Lung (tissue), 12 donors: ENCODE results near the gene MARK4. TPM values are rescaled to one million over a fixed set of nuclear protein-coding genes. Genes with fewer than 3 reads are reported as not detected.

Experiments
- ATAC-seq: fragments of 200-7000 bp; cut with Tn5 transposase; one replicate; pipeline ENCODE4 v1.9.1; 2020; ENCODE audit warnings: moderate number of reproducible peaks; ENCODE audit not compliant: insufficient read depth, low FRiP score
- DNase-seq, 3 donors: peaks; one replicate each; pipeline ENCODE4 v3.0.0-alpha.2; 2013 to 2017
- H3K27ac ChIP-seq, 2 donors: one replicate each; pipeline ENCODE4 v1.5.1; 2013; ENCODE audit warnings: mild to moderate bottlenecking in 2 of 2, moderate library complexity in 2 of 2, control low read depth in 1 of 2, inconsistent platforms in 1 of 2, low read depth in 1 of 2, low read length in 1 of 2
- H3K27me3 ChIP-seq, 3 donors: one replicate each; pipeline ENCODE4 v1.5.1; 2013; ENCODE audit warnings: low read length in 2 of 3; ENCODE audit not compliant: control insufficient read depth in 3 of 3, insufficient read depth in 3 of 3
- H3K36me3 ChIP-seq, 4 donors: one replicate each; pipeline ENCODE4 v1.5.1; 2013; ENCODE audit warnings: low read length in 4 of 4, mild to moderate bottlenecking in 1 of 4, moderate library complexity in 1 of 4; ENCODE audit not compliant: control insufficient read depth in 4 of 4, insufficient read depth in 4 of 4
- H3K4me1 ChIP-seq, 5 donors: one replicate each; pipeline ENCODE4 v1.5.1; 2013; ENCODE audit warnings: low read length in 5 of 5, mild to moderate bottlenecking in 2 of 5, moderate library complexity in 1 of 5; ENCODE audit not compliant: control insufficient read depth in 5 of 5, insufficient read depth in 5 of 5
- H3K4me3 ChIP-seq: one replicate; pipeline ENCODE4 v1.5.1; 2013; ENCODE audit warnings: mild to moderate bottlenecking, control low read depth, moderate library complexity
- H3K9ac ChIP-seq, 2 donors: one replicate each; pipeline ENCODE4 v1.5.1; 2013; ENCODE audit warnings: low read length in 2 of 2, control low read depth in 1 of 2; ENCODE audit not compliant: insufficient read depth in 1 of 2
- H3K9me3 ChIP-seq, 4 donors: one replicate each; pipeline ENCODE4 v1.5.1; 2013; ENCODE audit warnings: low read length in 3 of 4, mild to moderate bottlenecking in 1 of 4, moderate library complexity in 1 of 4; ENCODE audit not compliant: control insufficient read depth in 4 of 4, insufficient read depth in 3 of 4
- WGBS, 2 donors: extraction: QIAGEN DNeasy Blood & Tissue Kit; methylation state at CpG; one replicate each; pipeline ENCODE4 v1.1.7; 2013; 5-methylcytosine and 5-hydroxymethylcytosine counted together
- polyA plus RNA-seq, 2 donors: library from polyadenylated mRNA; stranded (reverse); fragments of 200-250 nt; gene quantifications; one replicate each; pipeline ENCODE4 v1.2.1, GENCODE V29; 2013
- total RNA-seq, 2 donors: library from RNA; depleted of rRNA in 1 of 2; stranded (reverse); fragments of >200 nt in 1 of 2; gene quantifications; one replicate each; pipeline ENCODE4 v1.2.1, GENCODE V29; 2014 to 2021
- TF ChIP-seq, protein P1 (sequence below): IDR thresholded peaks from 2 replicates; pipeline ENCODE4 v1.5.1; 2012; ENCODE audit warnings: mild to moderate bottlenecking; ENCODE audit errors: control extremely low read depth, extremely low read depth
- donor health status: control.
- donor health status: control.
- donor health status: Bipolar disorder and iron deficiency.
- donor health status: healthy.
- donor health status: DM: yes; HTN: yes; CAD: no.

Gene MARK4
- total and polyA plus RNA-seq, 4 donors: 12.6 to 47.0 (median 20.6) TPM

DNA sequence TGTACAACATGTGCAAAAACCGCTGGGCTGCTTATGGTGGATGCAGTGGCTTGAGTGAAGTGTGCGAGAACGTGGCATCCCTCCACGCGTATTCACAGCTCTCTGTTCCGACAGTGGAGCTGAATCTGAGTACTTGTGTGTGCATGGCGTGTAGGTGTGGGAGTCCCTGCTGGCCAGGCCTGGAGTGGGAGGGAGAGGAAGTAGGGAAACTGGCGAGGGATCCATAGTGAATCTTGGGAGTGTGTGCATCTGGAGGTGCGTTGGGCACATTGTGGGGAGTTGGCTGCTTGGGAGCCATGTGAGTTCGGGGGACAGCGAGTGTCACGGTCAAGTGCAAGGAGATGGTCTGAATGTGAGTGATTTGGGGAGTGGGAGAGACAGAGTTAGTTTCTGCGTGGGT, 91.8 kb downstream of the MARK4 start:
- 76 to 77% methylated on average over 13 of the region's 13 CpGs for WGBS, 2 donors
- no peak for ATAC-seq
- no peak overlapping the region for H3K27ac ChIP-seq
- H3K9me3 ChIP-seq: no peaks in the 10 kb centered on the region
- TF ChIP-seq, protein P1, sequence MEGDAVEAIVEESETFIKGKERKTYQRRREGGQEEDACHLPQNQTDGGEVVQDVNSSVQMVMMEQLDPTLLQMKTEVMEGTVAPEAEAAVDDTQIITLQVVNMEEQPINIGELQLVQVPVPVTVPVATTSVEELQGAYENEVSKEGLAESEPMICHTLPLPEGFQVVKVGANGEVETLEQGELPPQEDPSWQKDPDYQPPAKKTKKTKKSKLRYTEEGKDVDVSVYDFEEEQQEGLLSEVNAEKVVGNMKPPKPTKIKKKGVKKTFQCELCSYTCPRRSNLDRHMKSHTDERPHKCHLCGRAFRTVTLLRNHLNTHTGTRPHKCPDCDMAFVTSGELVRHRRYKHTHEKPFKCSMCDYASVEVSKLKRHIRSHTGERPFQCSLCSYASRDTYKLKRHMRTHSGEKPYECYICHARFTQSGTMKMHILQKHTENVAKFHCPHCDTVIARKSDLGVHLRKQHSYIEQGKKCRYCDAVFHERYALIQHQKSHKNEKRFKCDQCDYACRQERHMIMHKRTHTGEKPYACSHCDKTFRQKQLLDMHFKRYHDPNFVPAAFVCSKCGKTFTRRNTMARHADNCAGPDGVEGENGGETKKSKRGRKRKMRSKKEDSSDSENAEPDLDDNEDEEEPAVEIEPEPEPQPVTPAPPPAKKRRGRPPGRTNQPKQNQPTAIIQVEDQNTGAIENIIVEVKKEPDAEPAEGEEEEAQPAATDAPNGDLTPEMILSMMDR: no peak
- peaks cover 0 to 6% (median 3%) of the 10 kb centered on the region in 5 donors for H3K4me1 ChIP-seq
- no peaks in the 10 kb centered on the region for H3K36me3 ChIP-seq
- no peak for DNase-seq
- peaks cover 6 to 26% (median 17%) of the 10 kb centered on the region in 3 donors for H3K27me3 ChIP-seq
- no peak overlapping the region for H3K4me3 ChIP-seq
- H3K9ac ChIP-seq: no peak overlapping the region

DNA sequence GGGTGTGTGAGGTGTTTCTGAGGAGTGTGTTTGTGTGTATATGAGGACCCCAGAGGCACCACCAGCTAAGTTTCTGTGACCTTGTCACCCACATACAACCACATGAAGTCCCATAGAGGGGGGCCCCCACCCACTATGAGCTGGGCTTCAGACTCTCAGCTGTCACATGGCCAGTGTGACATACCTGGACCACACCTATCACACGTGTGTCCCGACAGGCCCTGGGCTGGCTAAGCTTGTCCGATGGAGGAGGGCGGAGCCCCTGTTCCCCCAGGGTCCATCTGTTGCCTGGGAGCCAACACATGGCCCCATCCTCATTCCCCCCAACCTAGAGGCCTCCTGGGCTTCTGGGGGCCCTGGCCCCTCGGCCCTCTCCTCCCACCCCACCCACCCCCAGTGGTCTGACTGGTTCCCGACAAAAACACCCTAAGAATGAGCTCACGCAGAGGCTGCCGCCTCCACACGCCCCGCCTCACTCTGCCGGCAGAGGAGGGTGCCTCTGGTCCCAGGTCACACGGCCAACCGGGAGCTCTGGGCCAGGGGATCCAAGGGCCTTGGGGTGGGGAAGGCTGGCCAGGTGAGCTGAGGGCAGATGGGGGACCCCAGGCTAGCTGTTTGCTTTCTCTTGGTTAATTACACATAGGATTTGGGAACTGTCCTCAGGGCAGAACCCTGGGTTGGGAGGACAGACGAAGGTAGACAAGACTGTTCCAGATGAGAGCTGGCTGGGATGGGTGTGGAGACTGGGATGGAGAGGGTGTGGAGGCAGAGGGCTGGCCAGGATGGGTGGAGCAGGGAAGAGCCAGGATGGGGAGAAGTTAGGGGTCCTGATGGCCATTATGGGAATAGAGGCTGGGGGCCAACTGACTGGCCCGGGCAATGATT, 93.8 kb downstream of the MARK4 start:
- H3K27ac ChIP-seq: no peak overlapping the region
- H3K27me3 ChIP-seq: peaks cover 6 to 26% (median 17%) of the 10 kb centered on the region in 3 donors
- TF ChIP-seq, protein P1: no peak
- no peak overlapping the region for H3K4me3 ChIP-seq
- DNase-seq (no peak), ATAC-seq (no peak)
- H3K4me1 ChIP-seq: peaks cover 0 to 6% (median 3%) of the 10 kb centered on the region in 5 donors
- no peaks in the 10 kb centered on the region for H3K36me3 ChIP-seq
- no peak overlapping the region for H3K9ac ChIP-seq
- 48 to 61% methylated on average over 15 of the region's 15 CpGs for WGBS, 2 donors
- no peaks in the 10 kb centered on the region for H3K9me3 ChIP-seq

DNA sequence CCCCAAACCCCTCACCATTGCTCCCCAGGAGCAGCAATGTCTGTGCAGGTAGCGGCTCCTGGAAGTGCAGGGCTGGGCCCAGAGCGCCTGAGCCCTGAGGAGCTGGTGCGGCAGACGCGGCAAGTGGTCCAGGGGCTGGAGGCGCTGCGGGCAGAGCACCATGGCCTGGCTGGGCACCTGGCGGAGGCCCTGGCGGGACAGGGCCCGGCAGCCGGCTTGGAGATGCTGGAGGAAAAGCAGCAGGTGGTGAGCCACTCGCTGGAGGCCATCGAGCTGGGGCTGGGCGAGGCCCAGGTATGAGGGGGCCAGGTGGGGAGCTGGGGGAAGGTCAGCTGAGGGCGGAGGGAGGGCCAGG, 94.4 kb downstream of the MARK4 start:
- TF ChIP-seq, protein P1: no peak
- Histone ChIP-seq H3K27me3 (peaks cover 6 to 26% (median 13%) of the 10 kb centered on the region in 3 donors), H3K4me3 (no peak overlapping the region), H3K4me1 (peaks cover 0 to 6% (median 3%) of the 10 kb centered on the region in 5 donors), H3K9ac (no peak overlapping the region), H3K36me3 (peaks cover 0 to 2% (median 0%) of the 10 kb centered on the region in 4 donors), H3K9me3 (no peaks in the 10 kb centered on the region), H3K27ac (no peak overlapping the region)
- no peak for DNase-seq
- 77 to 82% methylated on average over 15 of the region's 15 CpGs for whole genome bisulfite sequencing, 2 donors
- no peak for ATAC-seq
